GM23248 (cell line): Measurements from ENCODE around the gene SKAP2. TPM values are rescaled to one million over a fixed set of nuclear protein-coding genes. Genes with fewer than 3 reads are reported as not detected.
A peak's percentile ranks its signal among the peaks of the same experiment; 100 is the strongest.

Experiments
- DNase-seq: peaks from one replicate; pipeline ENCODE4 v3.0.0-alpha.2; 2015
- H2AFZ ChIP-seq: fragments of 200-600 bp; sonication (generic); 2 replicates; pipeline ENCODE4 v1.6.1; 2016; ENCODE audit warnings: antibody characterized with exemption
- H3F3A ChIP-seq: fragments of 200-600 bp; sonication (generic); 2 replicates; pipeline ENCODE4 v1.6.1; 2016; ENCODE audit warnings: mild to moderate bottlenecking, antibody characterized with exemption, mixed run types; ENCODE audit not compliant: insufficient read depth
- H3K27ac ChIP-seq: fragments of 200-600 bp; sonication (generic); 2 replicates; pipeline ENCODE4 v1.5.1; 2016; ENCODE audit warnings: mild to moderate bottlenecking
- H3K27me3 ChIP-seq: fragments of 200-600 bp; sonication (generic); replicated peaks from 2 replicates; pipeline ENCODE4 v1.6.1; 2016; ENCODE audit warnings: mild to moderate bottlenecking; ENCODE audit not compliant: insufficient read depth
- H3K36me3 ChIP-seq: fragments of 200-600 bp; sonication (generic); 2 replicates; pipeline ENCODE4 v1.6.1; 2016; ENCODE audit warnings: low read depth, mild to moderate bottlenecking
- H3K4me1 ChIP-seq: fragments of 200-600 bp; sonication (generic); 2 replicates; pipeline ENCODE4 v1.6.1; 2016; ENCODE audit warnings: mild to moderate bottlenecking; ENCODE audit not compliant: insufficient read depth
- H3K4me2 ChIP-seq: fragments of 200-600 bp; sonication (generic); one replicate; pipeline ENCODE4 v1.6.1; 2016; ENCODE audit warnings: mild to moderate bottlenecking; ENCODE audit not compliant: unreplicated experiment
- H3K4me3 ChIP-seq: fragments of 200-600 bp; sonication (generic); 2 replicates; pipeline ENCODE4 v1.5.1; 2016; ENCODE audit warnings: mild to moderate bottlenecking
- H3K79me2 ChIP-seq: fragments of 200-600 bp; sonication (generic); 2 replicates; pipeline ENCODE4 v1.6.1; 2016; ENCODE audit warnings: mild to moderate bottlenecking; ENCODE audit not compliant: insufficient read depth
- H3K9ac ChIP-seq: fragments of 200-600 bp; sonication (generic); 2 replicates; pipeline ENCODE4 v1.6.1; 2016; ENCODE audit warnings: mild to moderate bottlenecking
- H3K9me2 ChIP-seq: fragments of 200-600 bp; sonication (generic); 2 replicates; pipeline ENCODE4 v1.6.1; 2016; ENCODE audit warnings: mixed run types, mild to moderate bottlenecking, moderate library complexity; ENCODE audit not compliant: insufficient read depth
- H3K9me3 ChIP-seq: fragments of 200-600 bp; sonication (generic); one replicate; pipeline ENCODE4 v1.6.1; 2017; ENCODE audit warnings: low read depth
- H4K20me1 ChIP-seq: fragments of 200-600 bp; sonication (generic); 2 replicates; pipeline ENCODE4 v1.6.0; 2016; ENCODE audit not compliant: insufficient read depth
- EZH2 ChIP-seq: fragments of 200-600 bp; sonication (generic); IDR thresholded peaks from 2 replicates; pipeline ENCODE4 v1.6.1; 2018; ENCODE audit warnings: antibody characterized with exemption, mild to moderate bottlenecking; ENCODE audit not compliant: insufficient read depth, poor library complexity, severe bottlenecking
- EZH2phosphoT487 ChIP-seq: fragments of 200-600 bp; sonication (generic); IDR thresholded peaks from 2 replicates; pipeline ENCODE4 v1.6.1; 2018; ENCODE audit warnings: antibody characterized with exemption, moderate library complexity, mild to moderate bottlenecking, low read depth; ENCODE audit not compliant: insufficient read depth
- WGBS, 2 experiments: methylation state at CpG; one replicate each; pipeline ENCODE4 v1.1.6; 2015 to 2017; ENCODE audit warnings: low lambda C conversion rate in 2 of 2, low coverage in 1 of 2; ENCODE audit errors: missing lambda C conversion rate in 2 of 2; 5-methylcytosine and 5-hydroxymethylcytosine counted together
- in situ Hi-C: fragments of 300-500 bp; cut with MboI; formaldehyde crosslinking; loops from 2 replicates; pipeline ENCODE4 v1.15.0; 2020
- polyA plus RNA-seq: library from polyadenylated mRNA; unstranded; fragments of >200 nt; fragmentation: Nextera tagmentation; extraction: Ambion mirVana; gene quantifications from 2 replicates; pipeline ENCODE4 v1.2.1, GENCODE V29; 2016
- total RNA-seq: library from RNA; depleted of rRNA; stranded (reverse); fragments of >200 nt; shearing (Covaris generic); gene quantifications from 2 replicates; pipeline ENCODE4 v1.2.3, GENCODE V29; 2014; rRNA removed

SKAP2 gene
- total RNA-seq, result 14.5 and 18.7 TPM in 2 replicates
- polyA plus RNA-seq, result 27.9 and 28.9 TPM in 2 replicates

DNA sequence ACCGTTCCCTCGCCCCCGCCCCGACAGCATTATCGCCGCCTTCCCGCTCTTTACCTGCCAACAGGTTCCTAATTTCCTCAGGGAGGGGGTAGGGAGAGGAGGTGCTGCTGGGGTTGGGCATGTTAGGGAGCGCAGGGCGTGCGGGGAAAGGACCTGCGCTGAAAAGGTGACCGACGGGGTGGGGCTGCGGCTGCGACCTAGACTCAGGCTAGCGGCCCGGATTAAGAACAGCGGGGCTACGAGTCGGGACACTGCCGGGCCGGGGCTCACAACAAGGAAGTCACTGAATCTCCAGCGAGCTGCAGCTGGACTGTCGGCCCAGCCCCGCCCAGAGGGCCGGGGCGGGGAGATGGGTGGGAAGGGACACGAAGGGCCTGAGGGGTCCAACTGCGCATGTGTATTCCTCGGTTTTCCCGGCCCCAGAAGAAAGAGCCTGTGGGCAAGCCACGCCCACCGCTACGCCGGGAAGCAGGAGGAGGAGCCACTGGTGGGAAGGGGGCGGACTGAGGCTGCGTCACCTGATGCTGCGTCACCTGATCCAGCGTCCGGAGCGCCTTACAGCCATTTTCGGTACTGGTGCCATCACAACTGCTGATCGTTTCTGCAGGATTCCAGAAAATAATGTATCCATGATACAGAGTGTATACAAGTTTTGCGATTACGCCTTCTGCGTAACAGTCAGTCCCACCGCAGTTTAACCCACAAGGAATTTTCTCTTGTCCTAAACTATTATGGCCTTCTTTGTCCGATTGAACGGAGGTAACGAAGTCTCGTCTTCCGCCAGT lies at the start of gene SKAP2:
TSS of gene SKAP2 (minus strand) at position 282 of the 785 bp plus-strand sequence. CDS start at position 121, 161 bp downstream.
- H2AFZ ChIP-seq, result peak within 1 kb of the TSS; percentile 97
- TF ChIP-seq EZH2 (no peak), EZH2phosphoT487 (no peak)
- WGBS, 2 experiments, result 1% methylated on average over 35 to 52 of the region's 52 CpGs
- no peaks in the 10 kb centered on the region for H3K36me3 ChIP-seq
- H3K9me2 ChIP-seq, result no peaks in the 10 kb centered on the region
- H3K79me2 ChIP-seq, result peaks cover 47% of the 10 kb centered on the region
- in situ Hi-C loops, result no loop called here
- peak within 1 kb of the TSS; percentile 91 for H3K9ac ChIP-seq
- H3K4me2 ChIP-seq, result peak within 1 kb of the TSS; percentile 88
- peak within 1 kb of the TSS; percentile 94 for H3K27ac ChIP-seq
- DNase-seq, result peak; percentile 99
- peaks cover 10% of the 10 kb centered on the region; the same call in 1 of the 2 replicates for H3F3A ChIP-seq
- H4K20me1 ChIP-seq, result no peaks in the 10 kb centered on the region
- H3K9me3 ChIP-seq, result no peaks in the 10 kb centered on the region
- H3K27me3 ChIP-seq, result no peaks in the 10 kb centered on the region
- peaks cover 12% of the 10 kb centered on the region for H3K4me1 ChIP-seq
- H3K4me3 ChIP-seq, result peak within 1 kb of the TSS; percentile 94

DNA sequence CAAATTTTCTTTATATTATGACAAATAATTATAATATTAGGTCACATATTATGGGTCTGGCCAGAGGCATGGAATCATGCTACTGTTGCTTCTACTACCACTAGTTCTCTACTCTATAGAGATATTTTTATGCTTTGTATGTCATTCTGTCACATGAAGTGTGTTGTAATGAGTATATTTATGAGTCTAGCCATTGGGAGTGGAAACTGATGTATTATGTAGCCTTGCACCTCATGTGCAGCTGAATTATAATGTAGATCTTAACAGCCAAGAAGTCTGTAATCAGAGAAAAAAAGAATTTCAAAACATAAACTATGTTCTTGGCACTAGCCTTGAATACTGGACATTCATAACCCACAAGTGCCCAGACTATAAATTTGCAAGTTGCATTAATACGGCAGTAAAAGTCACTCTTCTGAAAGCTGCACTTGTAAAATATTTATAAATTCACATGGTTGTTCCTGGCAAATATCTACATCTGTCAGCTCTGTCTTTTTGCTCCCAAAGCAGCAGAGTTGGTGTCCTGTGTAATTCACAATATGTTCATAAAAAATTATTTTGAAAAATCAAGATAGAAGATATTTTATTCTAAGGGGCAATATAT lies 48.6 kb upstream of the SKAP2 start:
- H3K4me2 ChIP-seq, result no peak overlapping the region
- peaks cover 10% of the 10 kb centered on the region for H3F3A ChIP-seq
- H2AFZ ChIP-seq, result no peak overlapping the region
- no peaks in the 10 kb centered on the region for H3K9me3 ChIP-seq
- no peaks in the 10 kb centered on the region for H4K20me1 ChIP-seq
- H3K4me3 ChIP-seq, result no peak overlapping the region
- no peak for DNase-seq
- TF ChIP-seq EZH2 (no peak), EZH2phosphoT487 (no peak)
- no peaks in the 10 kb centered on the region for H3K27me3 ChIP-seq
- WGBS, 2 experiments, result 30 to 50% methylated on average over 1 of the region's 1 CpG
- no peaks in the 10 kb centered on the region for H3K36me3 ChIP-seq
- no peaks in the 10 kb centered on the region for H3K9me2 ChIP-seq
- no peaks in the 10 kb centered on the region for H3K79me2 ChIP-seq
- in situ Hi-C loops, result no loop called here
- no peak overlapping the region for H3K27ac ChIP-seq
- no peak overlapping the region for H3K9ac ChIP-seq
- peaks cover 16% of the 10 kb centered on the region for H3K4me1 ChIP-seq

DNA sequence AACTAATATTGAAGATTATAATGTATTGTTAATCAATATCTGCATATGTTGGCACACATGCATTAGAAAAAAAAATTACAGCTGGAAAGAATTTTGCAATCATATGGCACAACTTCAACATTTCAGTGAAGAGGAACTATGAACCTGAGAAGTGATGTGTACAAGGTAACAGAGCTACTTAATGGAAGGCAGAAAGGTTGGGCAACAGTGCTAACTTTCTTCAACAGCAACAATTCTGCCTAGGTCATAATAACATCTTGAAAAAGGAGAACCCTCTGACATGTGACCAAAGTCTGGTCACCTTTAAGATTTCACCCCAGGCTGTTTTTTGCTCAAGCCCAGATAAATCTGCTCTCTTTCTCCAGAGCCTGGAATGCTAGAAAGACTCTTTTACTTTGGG lies 47.9 kb upstream of the SKAP2 start:
- Histone ChIP-seq H3K4me1 (peaks cover 14% of the 10 kb centered on the region), H3K9me3 (no peaks in the 10 kb centered on the region), H3F3A (peaks cover 10% of the 10 kb centered on the region), H3K4me2 (no peak overlapping the region), H4K20me1 (no peaks in the 10 kb centered on the region), H3K4me3 (no peak overlapping the region), H2AFZ (no peak overlapping the region), H3K79me2 (no peaks in the 10 kb centered on the region), H3K36me3 (no peaks in the 10 kb centered on the region), H3K27ac (no peak overlapping the region), H3K9me2 (no peaks in the 10 kb centered on the region), H3K27me3 (no peaks in the 10 kb centered on the region), H3K9ac (no peak overlapping the region)
- no peak for DNase-seq
- in situ Hi-C loops, result no loop called here
- TF ChIP-seq EZH2phosphoT487 (no peak), EZH2 (no peak)

GRCh38 chr7:26910221-26910620 lies 45.8 kb upstream of the SKAP2 start:
- H4K20me1 ChIP-seq, result no peaks in the 10 kb centered on the region
- H3K79me2 ChIP-seq, result no peaks in the 10 kb centered on the region
- peak; percentile 82 for DNase-seq
- peak overlapping the region; percentile 32 for H3K4me2 ChIP-seq
- no peaks in the 10 kb centered on the region for H3K9me3 ChIP-seq
- in situ Hi-C loops, result no loop called here
- no peak overlapping the region for H3K4me3 ChIP-seq
- H3F3A ChIP-seq, result peaks cover 10% of the 10 kb centered on the region
- 13 to 17% methylated on average over 4 of the region's 4 CpGs for WGBS, 2 experiments
- no peak overlapping the region for H3K9ac ChIP-seq
- peak overlapping the region; percentile 23 for H3K27ac ChIP-seq
- peaks cover 14% of the 10 kb centered on the region for H3K4me1 ChIP-seq
- no peaks in the 10 kb centered on the region for H3K27me3 ChIP-seq
- H2AFZ ChIP-seq, result no peak overlapping the region
- H3K36me3 ChIP-seq, result no peaks in the 10 kb centered on the region
- H3K9me2 ChIP-seq, result no peaks in the 10 kb centered on the region
- TF ChIP-seq EZH2 (no peak), EZH2phosphoT487 (no peak)
